Endothelial cell of hepatic sinusoid (primary cell): ENCODE data around the gene TPBGL.

Experiments
- in situ Hi-C: cut with HindIII; loops from 2 replicates; pipeline ENCODE4 v1.10.0; 2017; ENCODE audit warnings: low sequenced_read_pairs

Gene TPBGL, protein sequence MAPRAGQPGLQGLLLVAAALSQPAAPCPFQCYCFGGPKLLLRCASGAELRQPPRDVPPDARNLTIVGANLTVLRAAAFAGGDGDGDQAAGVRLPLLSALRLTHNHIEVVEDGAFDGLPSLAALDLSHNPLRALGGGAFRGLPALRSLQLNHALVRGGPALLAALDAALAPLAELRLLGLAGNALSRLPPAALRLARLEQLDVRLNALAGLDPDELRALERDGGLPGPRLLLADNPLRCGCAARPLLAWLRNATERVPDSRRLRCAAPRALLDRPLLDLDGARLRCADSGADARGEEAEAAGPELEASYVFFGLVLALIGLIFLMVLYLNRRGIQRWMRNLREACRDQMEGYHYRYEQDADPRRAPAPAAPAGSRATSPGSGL

DNA sequence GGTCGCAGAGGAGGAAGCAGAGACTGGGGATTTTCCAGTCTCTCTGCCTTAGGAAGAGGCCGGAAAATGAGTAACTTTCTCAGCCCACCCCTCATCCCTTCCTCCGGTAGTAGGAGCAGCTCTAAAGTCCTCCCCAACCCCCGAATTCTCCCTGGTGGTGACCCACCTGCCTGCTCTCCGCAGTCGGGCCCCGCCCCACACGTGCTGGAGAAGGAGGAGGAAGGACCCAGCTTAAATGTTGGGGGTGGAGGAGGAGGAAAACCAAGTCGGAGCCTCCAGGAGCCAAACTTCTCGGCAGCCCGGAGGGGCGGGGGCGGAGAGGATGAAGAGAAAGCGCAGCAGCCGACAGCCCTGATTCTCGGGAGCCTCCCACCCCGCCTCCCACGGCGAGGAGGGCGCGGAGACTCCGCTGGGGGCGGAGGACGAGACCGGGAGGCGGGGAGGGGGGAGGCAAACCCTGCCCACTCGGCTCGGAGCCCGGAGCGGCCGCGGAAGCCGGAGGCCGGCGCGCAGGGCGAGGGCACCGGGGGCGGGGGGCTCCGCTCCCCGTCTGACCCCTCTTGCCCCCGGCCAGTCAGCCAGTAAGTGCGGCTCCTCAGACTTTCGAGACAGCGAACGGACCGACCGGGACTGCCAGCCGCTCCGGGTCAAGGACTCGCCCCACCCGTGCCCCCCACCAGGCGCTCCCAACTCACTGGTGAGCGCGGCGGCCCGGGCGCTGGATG, at the start of gene TPBGL:
Gene TPBGL, plus strand, starts transcription at position 464 of the 725 bp plus-strand sequence. CDS start 276 bp downstream, outside the sequence.
- in situ Hi-C loops, result no loop called here

DNA sequence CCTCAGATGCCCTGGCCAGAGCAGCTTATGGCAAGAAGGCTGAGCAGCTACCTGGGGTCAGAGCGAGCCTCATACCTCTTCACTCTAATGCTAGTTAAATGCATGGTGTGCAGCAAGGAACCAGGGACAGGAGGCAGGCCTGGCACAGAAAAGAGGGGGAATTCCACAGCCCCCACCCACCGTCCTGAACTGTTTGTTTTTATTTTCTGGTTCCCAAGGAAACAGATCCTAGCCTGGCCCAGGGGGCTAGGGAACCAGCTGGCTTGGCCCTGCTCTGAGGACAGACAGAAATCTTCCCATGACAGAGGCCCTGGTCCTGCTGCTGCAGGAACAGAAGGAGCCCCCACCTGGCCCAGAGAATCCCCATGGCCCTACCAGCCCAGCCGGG, 49.2 kb upstream of the TPBGL start:
- in situ Hi-C loops, result no loop called here

DNA sequence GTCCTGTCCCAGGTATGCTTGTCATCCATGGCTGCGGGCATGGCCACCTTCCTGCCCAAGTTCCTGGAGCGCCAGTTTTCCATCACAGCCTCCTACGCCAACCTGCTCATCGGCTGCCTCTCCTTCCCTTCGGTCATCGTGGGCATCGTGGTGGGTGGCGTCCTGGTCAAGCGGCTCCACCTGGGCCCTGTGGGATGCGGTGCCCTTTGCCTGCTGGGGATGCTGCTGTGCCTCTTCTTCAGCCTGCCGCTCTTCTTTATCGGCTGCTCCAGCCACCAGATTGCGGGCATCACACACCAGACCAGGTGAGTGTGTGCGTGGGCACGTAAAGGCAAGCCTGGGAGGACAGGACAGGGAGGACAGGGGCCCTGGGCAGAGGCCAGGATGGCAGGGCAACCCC, 47.3 kb upstream of the TPBGL start:
- in situ Hi-C loops, result no loop called here

DNA sequence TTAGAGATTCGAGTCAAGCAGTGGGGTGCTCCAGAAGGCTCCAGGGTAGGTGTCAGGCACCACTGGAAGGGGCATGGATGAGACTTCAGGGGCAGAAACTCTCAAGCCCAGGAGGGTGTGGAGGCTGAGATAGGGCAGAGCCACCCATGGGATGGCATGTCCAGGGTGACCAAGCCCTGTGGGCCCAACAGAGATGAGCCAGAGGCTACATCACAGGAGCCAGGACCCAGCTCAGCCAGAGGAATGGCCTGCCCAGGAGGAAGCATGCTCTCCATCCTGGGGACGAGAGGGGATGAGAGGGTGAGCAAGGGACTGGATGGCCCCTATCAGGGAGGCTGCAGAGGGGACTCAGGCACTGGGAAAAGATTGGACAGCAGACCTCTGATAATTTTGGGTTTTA, 46.9 kb upstream of the TPBGL start:
- in situ Hi-C loops, result no loop called here

DNA sequence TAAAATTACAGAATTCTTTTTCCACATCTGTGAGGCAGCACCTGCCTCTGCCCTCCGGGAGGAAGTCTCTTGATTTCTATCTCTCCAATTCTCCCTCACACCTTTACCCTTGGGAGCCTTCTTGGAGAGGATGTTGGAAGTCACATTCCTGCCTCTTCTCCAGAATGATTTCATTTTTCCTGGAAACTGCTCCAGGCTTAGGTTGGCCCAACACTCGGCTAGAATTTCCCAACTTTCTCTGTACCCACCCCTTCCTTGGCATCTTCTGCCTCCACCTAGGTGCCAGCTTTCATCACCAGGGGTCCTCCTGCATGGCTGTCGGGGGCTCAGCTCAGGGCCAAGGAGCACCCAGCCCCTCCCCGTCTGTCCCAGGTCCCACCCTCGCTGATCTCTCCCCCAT, 46.4 kb upstream of the TPBGL start:
- in situ Hi-C loops, result no loop called here

DNA sequence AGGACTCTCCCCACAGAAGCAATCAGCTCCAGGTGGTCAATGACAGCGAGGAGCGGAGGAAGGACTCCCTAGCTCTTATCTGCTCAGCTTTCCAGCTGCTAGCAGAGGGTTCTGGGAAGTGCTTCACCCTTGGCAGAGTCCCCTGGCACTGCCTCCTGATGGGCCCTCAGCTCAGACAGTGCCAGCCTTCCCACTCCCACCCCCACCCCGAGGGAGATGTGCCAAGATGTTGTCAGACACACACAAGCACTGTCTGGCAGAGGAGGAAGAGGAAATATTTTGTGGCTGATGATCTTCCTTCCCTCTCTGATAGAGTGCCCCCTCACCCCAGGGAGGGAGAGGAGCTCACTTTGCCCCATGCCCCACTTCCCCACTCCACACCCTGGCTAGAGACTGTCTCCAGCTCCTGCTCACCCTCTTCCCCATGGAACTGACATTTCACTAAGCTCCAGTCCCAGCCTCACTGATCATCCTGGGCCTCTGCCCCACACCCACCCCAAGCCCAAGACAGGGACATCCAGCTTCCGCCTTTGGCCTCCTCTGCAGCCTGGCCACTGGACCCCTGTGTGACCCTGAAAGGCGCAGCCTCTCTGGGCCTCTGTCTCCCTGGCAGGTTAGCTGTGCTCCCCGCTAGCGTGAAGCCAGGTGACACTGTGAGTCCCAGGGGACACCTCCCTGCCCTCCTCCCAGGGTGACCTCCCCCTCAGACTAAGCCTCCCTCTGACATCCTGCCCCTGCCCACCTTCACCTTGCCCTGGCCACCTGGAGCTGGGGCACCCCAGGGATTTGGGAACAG, 45.2 kb upstream of the TPBGL start:
- in situ Hi-C loops, result loop anchor here (5.0 kb wide), 1 partner anchor 58 kb away; no protein-coding TSS in a partner anchor

DNA sequence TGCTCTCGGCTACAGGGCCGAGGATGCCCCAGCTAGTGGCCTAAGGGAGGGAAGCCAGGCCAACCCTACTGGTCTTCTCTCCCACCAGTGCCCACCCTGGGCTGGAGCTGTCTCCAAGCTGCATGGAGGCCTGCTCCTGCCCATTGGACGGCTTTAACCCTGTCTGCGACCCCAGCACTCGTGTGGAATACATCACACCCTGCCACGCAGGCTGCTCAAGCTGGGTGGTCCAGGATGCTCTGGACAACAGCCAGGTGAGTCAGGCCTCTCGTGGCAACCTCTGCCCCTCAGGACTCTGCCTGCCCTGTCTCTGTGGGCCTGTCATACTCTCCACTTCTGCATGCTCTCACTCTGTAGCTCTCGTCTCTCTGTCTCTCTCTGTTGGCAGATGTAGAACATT, 44.1 kb upstream of the TPBGL start:
- in situ Hi-C loops, result loop anchor here (5.0 kb wide), 1 partner anchor 59 kb away; no protein-coding TSS in a partner anchor

DNA sequence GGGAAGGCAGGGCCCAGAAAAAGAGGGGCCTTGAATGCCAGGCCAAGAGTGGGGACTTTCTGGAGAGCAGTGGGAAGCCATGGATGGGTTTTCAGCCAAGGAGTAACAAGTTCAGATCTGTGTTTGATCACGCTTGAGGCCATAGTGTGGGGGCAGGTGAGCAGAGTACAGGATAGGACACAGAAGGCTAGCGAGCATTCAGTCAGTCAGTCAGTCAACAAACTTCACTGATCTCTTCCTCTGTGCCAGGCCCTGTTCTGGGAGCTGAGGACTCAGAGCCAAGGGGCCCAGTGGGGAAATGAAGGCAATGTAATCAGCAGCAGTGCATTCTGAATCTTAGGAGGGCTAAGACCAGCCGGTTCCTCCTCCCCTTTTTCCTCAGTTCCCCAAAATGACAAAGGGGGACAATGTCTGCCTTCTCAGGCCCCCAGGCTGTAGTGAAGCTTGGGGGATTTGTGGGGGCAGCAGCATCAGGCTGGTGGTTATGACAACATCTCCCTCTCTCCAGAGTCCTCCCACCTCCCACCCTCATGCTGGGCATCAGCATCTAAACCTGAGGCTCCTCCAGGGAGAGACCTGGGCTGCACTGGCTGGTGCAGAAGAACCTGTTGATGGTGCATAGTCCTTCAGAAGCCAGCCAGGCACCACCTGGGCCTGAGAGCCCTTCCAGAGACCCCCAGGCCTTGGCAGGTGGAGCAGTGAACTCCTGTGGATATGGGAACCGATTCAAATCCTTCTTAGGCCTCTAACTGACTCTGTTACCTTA, 42.9 kb upstream of the TPBGL start:
- in situ Hi-C loops, result loop anchor here (5.0 kb wide), 1 partner anchor 60 kb away; no protein-coding TSS in a partner anchor

DNA sequence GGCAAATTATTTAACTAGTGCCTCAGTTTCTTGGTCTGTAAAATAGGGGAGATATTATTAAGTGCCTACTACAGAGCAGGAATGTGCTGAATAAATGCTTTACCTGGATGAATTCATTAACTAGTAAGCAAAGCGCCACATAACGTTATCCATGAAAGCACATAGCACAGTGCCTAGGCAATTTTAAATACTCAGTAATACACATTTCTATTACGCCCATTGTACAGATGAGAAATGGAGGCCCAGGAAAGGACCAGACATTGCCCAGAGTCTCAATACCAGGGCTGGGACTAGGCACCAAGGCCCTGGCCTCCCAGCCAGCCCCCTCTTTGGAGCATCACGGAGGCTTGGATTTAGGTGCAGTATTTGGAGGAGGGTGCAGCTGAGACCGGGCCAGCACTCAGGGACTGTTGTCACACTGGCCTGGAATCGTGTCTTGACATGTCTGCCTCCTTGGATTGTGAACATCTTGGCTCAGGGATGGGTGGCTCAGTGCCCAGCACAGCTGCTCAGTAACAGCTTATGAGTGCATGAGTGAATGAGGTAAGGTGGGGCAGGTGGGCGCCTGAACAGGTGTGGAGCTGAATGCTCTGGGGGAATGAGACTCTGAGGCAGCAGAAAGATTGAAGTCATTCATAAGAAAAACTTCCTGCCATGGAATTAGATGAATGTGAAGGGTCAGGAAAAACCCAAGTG, 42.1 kb upstream of the TPBGL start:
- in situ Hi-C loops, result loop anchor here (5.0 kb wide), 1 partner anchor 61 kb away; no protein-coding TSS in a partner anchor

DNA sequence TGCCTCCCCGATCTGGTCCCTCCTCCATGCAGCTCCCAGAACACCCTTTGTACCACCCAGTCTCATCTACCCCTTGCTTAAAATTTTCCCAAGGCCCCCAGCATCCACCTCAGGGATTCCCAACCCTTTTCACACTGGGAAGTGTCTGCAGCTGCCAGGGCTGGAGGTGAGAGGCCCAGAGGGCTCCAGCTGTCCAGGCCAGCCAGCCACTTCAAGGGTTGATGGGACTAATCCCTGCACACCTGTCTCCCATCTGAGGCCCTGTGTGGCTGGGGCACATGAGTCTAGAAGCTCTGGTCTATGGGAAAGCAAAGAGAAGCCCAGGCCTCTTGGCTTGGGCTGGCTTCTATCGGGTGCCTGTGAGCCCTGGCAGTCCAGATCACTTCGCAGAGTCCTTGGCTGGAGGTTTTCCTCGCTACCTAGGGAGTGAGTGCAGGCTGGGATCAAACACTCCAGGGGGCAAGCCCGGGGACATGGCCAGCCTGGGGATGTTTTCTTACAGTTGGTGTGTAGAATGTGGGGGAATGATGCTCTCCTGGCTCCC, 41.1 kb upstream of the TPBGL start:
- in situ Hi-C loops, result loop anchor here (5.0 kb wide), 1 partner anchor 62 kb away; no protein-coding TSS in a partner anchor

DNA sequence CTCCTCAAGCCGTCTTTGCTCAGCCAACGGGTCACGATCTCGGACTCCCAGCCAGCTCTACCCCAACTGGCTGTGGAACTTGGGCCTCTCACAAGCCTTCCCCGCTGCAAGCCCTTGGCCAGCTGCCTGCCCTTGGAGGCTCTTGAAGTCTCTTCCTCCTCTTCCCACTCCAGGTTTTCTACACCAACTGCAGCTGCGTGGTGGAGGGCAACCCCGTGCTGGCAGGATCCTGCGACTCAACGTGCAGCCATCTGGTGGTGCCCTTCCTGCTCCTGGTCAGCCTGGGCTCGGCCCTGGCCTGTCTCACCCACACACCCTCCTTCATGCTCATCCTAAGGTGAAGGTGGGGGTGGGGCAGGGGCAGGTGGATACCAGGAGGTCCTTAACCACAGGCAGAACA, 40.5 kb upstream of the TPBGL start:
- in situ Hi-C loops, result no loop called here

DNA sequence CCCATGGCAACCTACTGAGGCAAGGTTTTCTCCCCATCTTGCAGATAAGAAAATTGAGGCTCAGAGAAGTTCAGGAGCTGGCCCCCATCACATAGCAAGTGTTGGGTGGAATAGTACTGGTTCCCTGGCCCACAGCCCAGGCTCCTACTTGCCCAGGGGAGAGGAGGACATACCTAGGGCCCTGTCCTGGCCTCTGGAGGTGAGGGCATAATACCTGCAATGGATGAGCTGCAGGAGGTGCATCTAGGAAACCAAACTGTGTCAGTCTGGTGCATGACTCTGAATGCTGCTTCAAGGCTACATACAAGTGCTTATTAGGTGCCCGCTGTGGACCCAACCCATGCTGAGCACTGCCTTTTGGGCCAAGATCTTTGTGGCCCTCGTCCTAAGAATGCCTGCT, 40.0 kb upstream of the TPBGL start:
- in situ Hi-C loops, result no loop called here

DNA sequence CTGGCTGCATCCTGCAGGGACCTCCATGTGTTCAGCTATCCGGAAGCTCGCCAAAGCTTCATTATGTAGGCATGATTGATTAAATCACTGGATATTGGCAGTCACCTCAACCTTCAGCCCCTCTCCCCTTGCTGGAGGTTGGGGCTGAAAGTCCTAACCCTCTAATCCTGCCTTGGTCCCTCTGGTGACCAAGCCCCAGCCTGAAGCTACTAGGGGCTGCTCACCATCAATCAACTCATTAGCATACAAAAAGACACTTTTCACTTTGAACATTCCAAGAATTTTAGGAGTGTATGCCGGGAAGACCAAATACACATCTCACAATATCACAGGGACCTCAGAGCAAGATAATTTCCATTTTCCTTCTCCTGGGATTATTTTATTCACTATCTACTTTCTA, 38.8 kb upstream of the TPBGL start:
- in situ Hi-C loops, result no loop called here

DNA sequence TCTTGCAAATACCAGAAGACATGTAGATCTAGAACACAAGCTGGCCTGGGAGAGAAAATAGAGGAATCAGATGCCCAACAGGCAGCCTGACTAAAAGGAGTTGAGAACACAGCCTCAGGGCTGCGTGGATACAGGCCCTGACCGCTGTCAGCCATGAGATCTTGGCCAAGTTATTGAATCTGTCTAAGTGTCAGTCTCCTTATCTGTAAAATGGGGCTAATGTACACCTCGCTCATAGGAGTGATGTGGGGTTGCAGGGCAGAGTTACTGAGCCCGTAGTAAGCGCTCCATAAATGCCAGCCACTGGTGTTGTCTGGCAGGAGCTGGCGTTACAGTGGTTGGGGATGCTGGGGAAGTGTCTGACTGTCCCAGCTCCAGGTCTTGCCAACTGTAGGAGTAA, 38.4 kb upstream of the TPBGL start:
- in situ Hi-C loops, result no loop called here

DNA sequence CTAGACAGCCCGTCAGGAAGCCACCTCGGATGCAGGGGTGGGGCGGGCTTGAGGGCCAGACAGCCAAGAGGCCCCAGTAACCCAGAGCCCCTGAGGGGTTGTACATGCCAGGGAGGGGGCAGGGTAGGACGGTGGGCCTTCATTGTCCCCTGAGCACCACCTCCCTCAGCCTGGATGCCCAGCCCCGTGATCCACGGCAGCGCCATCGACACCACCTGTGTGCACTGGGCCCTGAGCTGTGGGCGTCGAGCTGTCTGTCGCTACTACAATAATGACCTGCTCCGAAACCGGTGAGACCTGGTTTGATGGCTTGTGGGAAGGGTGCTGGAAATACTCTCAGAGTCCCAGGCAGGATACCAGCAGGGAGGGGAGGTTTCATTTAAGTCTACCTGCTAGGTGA, 37.4 kb upstream of the TPBGL start:
- in situ Hi-C loops, result no loop called here

DNA sequence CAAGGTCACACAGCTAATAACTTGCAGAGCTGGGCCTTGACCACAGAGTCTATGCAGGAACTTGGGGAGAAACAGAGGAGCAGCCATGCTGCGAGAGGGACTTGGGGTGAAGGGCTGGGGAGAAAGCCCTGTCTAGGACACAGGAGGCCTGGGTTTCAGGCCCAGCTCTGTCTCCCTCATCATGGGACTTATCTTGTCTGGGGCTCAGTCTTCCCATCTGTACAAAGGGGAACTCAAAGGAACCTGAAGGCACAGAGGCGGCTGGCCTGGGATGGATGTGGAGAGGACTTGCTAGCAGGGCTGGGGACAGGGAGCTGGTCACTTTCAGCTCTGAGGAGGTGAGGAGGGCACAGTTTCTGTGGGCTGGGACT, 36.9 kb upstream of the TPBGL start:
- in situ Hi-C loops, result no loop called here

DNA sequence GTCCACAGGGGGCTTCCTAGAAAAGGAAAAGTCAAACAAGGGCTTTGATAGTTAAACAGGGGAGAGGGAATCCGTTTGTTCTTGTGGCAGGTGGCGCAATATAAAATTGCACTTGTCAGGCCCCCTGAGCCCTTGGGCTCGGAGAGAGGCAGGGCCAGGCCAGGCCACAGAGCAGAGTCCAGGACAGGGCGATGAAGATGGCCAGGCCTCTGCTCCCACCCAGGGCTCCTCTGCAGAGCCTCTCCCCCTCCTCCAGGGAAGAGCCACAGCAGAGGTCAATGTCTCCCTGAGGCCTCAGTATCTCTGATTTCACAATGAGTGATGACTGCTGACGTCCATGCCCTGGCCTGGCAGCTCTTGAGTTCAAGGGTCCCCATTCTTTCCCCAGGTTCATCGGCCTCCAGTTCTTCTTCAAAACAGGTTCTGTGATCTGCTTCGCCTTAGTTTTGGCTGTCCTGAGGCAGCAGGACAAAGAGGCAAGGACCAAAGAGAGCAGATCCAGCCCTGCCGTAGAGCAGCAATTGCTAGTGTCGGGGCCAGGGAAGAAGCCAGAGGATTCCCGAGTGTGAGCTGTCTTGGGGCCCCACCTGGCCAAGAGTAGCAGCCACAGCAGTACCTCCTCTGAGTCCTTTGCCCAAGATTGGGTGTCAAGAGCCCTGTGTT, 36.4 kb upstream of the TPBGL start:
- in situ Hi-C loops, result no loop called here

DNA sequence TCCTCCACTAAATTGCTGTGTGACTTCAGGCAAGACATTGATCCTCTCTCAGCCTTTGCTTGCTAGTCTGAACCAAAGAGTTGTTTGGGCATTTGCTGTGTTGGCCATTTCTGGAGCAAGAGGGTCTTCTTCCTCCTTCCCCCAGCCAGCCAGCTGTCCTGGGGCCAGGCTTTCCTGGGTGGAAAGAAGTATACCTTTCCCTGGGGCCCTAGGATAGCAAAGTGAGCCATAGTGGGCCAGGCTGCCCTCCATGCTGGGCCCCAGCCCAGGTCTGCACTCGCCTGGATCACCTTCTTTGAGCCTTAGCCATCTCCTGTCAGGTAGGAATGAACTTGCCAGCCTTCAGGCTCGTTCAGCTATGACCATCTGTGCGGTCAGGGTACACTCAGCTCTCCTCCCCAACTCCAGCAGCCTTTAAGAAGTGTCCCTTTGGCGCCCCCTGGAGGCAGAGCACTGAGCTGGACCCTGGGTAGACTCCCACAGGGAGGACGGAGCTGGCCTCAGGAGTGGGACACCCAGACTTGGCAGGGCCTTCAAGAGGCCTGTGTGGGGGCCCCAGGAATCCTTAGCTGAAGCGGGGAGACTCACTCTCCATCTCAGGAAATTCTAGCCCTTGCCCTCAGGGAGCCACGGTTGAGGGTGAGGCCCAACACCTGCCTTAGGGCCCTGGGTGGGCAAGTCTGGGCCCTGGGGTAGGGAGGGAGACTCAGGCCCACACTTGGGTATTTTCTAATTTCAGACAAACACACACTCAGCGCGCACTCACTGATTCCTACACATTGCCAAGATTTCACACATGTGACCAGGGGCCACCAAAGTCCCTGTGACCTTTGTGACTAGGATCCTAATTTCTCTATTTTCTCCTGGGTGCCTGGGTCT, 35.6 kb upstream of the TPBGL start:
- in situ Hi-C loops, result no loop called here
